Transverse colon (tissue), 4 donors: ENCODE data around the gene RGL4. TPM values are rescaled to one million over a fixed set of nuclear protein-coding genes. Genes with fewer than 3 reads are reported as not detected.

ENCODE experiments used
- DNase-seq: peaks from one replicate; pipeline ENCODE4 v3.0.0-alpha.2; 2019
- H3K27ac ChIP-seq, 4 donors: fragments of 200-600 bp; sonication (generic); 2 replicates each; pipeline ENCODE4 v1.5.1; 2016 to 2018; ENCODE audit warnings: inconsistent platforms in 4 of 4
- H3K27me3 ChIP-seq: fragments of 200-600 bp; sonication (generic); 2 replicates; pipeline ENCODE4 v1.5.1; 2017; ENCODE audit warnings: inconsistent platforms
- H3K36me3 ChIP-seq, 4 donors: fragments of 200-600 bp; sonication (generic); 2 replicates each; pipeline ENCODE4 v1.5.1; 2017 to 2019; ENCODE audit warnings: inconsistent platforms in 4 of 4
- H3K4me1 ChIP-seq, 4 donors: fragments of 200-600 bp; sonication (generic); 2 replicates each; pipeline ENCODE4 v1.5.1; 2017 to 2020; ENCODE audit warnings: inconsistent platforms in 4 of 4
- H3K4me3 ChIP-seq, 4 donors: fragments of 200-600 bp; sonication (generic); 1 replicate in 1 of 4; 2 replicates in 3 of 4; pipeline versions ENCODE4 v1.5.1 to v1.6.1; 2017 to 2019; ENCODE audit warnings: inconsistent platforms in 4 of 4
- H3K9me3 ChIP-seq, 2 donors: fragments of 200-600 bp; sonication (generic); 2 replicates each; pipeline ENCODE4 v1.5.1; 2017 to 2019; ENCODE audit warnings: inconsistent platforms in 2 of 2
- CTCF ChIP-seq, 5 experiments: fragments of 200-600 bp in 3 of 5; fragments of 450-650 bp in 2 of 5; sonication (generic) in 3 of 5; IDR thresholded peaks; 1 replicate in 2 of 5; 2 replicates in 3 of 5; pipeline ENCODE4 v1.5.1; 2016 to 2017; ENCODE audit warnings: antibody characterized with exemption in 5 of 5, inconsistent platforms in 3 of 5, mild to moderate bottlenecking in 2 of 5, moderate library complexity in 1 of 5
- EP300 ChIP-seq: sonication (generic); formaldehyde crosslinking; IDR thresholded peaks from one replicate; pipeline ENCODE4 v1.6.1; 2017; ENCODE audit warnings: antibody characterized with exemption, low read depth
- POLR2A ChIP-seq: fragments of 450-650 bp; IDR thresholded peaks from one replicate; pipeline ENCODE4 v1.6.1; 2016; ENCODE audit warnings: antibody characterized with exemption, mild to moderate bottlenecking, moderate library complexity
- POLR2AphosphoS5 ChIP-seq, 3 donors: sonication (generic); formaldehyde crosslinking; IDR thresholded peaks; one replicate each; pipeline ENCODE4 v1.6.1; 2016; ENCODE audit warnings: antibody characterized with exemption in 3 of 3
- WGBS, 2 donors: methylation state at CpG; one replicate each; pipeline ENCODE4 v1.1.5; 2018; ENCODE audit warnings: low coverage in 1 of 2; 5-methylcytosine and 5-hydroxymethylcytosine counted together
- in situ Hi-C, 4 donors: fragments of 200-750 bp; cut with MboI; loops; one replicate each; pipeline versions ENCODE4 v1.15.0 to v1.15.1; 2017; ENCODE audit warnings: low sequenced_read_pairs in 3 of 4, low pct_ligation_motif_present in 1 of 4, low pct_unique_long_range_greater_than_20kb in 1 of 4
- intact Hi-C: fragments of 100-400 bp; cut with DNase I; formaldehyde crosslinking; loops from one replicate; pipeline ENCODE4 v1.15.1; 2023; ENCODE audit warnings: low total_unique reads
- total RNA-seq, 4 donors: library from RNA; depleted of rRNA; stranded (reverse); fragments of >200 nt; gene quantifications; one replicate each; pipeline ENCODE4 v1.1.0, GENCODE V29; 2016

Gene RGL4
- total RNA-seq, 4 donors from 2014 or later, result 0.82 to 1.1 TPM; not detected in 2

GRCh38 chr22:23698094-23698493 is 7.3 kb downstream of the RGL4 start:
- no peak for DNase-seq
- 89% methylated on average over 4 of the region's 4 CpGs; no CpG with 5 or more reads in 1 of the 2 donors for WGBS, 2 donors
- H3K27ac ChIP-seq, result no peak overlapping the region
- no peaks in the 10 kb centered on the region for H3K9me3 ChIP-seq
- H3K36me3 ChIP-seq, result peaks cover 0 to 43% (median 10%) of the 10 kb centered on the region in 4 donors
- in situ Hi-C loops (no loop called here), intact Hi-C loops (no loop called here)
- TF ChIP-seq CTCF (IDR thresholded peaks at IDR 0.05) (no peak), POLR2A (no peak), POLR2AphosphoS5 (IDR thresholded peaks at IDR 0.05) (no peak), EP300 (no peak)
- no peak overlapping the region for H3K4me3 ChIP-seq
- no peaks in the 10 kb centered on the region for H3K4me1 ChIP-seq
- H3K27me3 ChIP-seq, result no peaks in the 10 kb centered on the region

GRCh38 chr22:23698673-23699235 is 7.9 kb downstream of the RGL4 start:
- in situ Hi-C loops, result no loop called here
- Histone ChIP-seq H3K27me3 (no peaks in the 10 kb centered on the region), H3K4me1 (no peaks in the 10 kb centered on the region), H3K9me3 (no peaks in the 10 kb centered on the region), H3K4me3 (no peak overlapping the region), H3K27ac (no peak overlapping the region), H3K36me3 (peaks cover 0 to 43% (median 8%) of the 10 kb centered on the region in 4 donors)
- 90 to 97% methylated on average over 3 to 8 of the region's 10 CpGs for WGBS, 2 donors
- intact Hi-C loops, result no loop called here
- TF ChIP-seq CTCF (IDR thresholded peaks at IDR 0.05) (no peak), EP300 (no peak), POLR2AphosphoS5 (IDR thresholded peaks at IDR 0.05) (no peak), POLR2A (no peak)
- DNase-seq, result no peak

GRCh38 chr22:23700706-23701105 is 9.9 kb downstream of the RGL4 start:
- Histone ChIP-seq H3K27ac (no peak overlapping the region), H3K27me3 (no peaks in the 10 kb centered on the region), H3K4me3 (no peak overlapping the region), H3K9me3 (no peaks in the 10 kb centered on the region), H3K36me3 (peaks cover 0 to 37% (median 4%) of the 10 kb centered on the region in 4 donors), H3K4me1 (no peaks in the 10 kb centered on the region)
- intact Hi-C loops, result no loop called here
- TF ChIP-seq POLR2AphosphoS5 (IDR thresholded peaks at IDR 0.05) (no peak), CTCF (IDR thresholded peaks at IDR 0.05) (no peak), EP300 (no peak), POLR2A (no peak)
- DNase-seq, result no peak
- 86 to 88% methylated on average over 5 to 7 of the region's 7 CpGs for WGBS, 2 donors
- in situ Hi-C loops, result no loop called here

GRCh38 chr22:23704062-23704461 is 13.2 kb downstream of the RGL4 start:
- no peaks in the 10 kb centered on the region for H3K4me1 ChIP-seq
- H3K4me3 ChIP-seq, result no peak overlapping the region
- DNase-seq, result no peak
- no peaks in the 10 kb centered on the region for H3K9me3 ChIP-seq
- H3K36me3 ChIP-seq, result peaks cover 0 to 64% (median 20%) of the 10 kb centered on the region in 4 donors
- 74 to 93% methylated on average over 3 to 5 of the region's 5 CpGs for WGBS, 2 donors
- in situ Hi-C loops, result no loop called here
- H3K27ac ChIP-seq, result no peak overlapping the region
- no peaks in the 10 kb centered on the region for H3K27me3 ChIP-seq
- no peak for TF ChIP-seq EP300
- TF ChIP-seq CTCF (IDR thresholded peaks at IDR 0.05), result no peak
- TF ChIP-seq POLR2A, result no peak
- TF ChIP-seq POLR2AphosphoS5 (IDR thresholded peaks at IDR 0.05), result no peak
- intact Hi-C loops, result no loop called here
